ENCODE data around the gene ARSJ.

The ARSJ gene

DNA sequence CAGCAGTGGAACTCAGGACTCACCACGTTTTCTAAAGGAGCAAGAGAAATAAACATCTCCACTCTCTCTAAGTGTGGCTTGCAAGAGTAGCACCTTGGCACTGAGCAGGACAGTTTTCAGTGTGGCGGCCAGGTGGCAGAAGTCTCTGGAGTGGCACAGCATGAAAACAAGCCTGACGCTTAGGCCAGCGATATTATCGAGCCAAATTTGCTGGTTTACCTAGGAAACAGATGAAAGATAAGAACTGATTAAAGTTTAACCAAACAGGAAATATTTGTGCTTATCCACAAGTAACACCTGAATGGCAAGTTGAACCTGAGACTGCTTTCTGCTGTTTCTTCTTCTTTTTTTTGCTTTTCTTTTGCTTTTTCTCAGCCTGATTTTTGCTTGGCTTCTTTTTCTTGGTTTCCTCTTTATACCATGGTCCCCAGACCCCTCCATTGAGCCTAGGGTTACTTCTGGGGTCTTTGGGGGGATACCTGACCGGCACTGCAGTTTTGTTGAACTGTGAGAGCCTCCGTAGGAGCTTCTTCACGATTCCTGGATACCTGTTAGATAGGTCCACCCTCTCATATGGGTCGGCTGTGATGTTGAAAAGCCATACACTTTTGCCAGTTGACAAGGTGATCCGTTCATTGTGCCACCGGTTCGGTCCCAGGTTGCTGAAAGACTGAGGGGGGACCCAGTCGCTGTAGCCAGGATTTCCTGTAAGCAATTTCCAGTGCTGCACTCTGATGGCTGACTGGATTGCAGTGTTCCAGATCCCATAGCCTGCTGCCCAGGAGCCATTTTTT, 77.3 kb downstream of the ARSJ start:
- ChIA-PET POLR2A (no interaction called here), CTCF (no interaction called here)
- DNase-seq (ENCODE audit: extremely low spot score): no peak
- no peak for TF ChIP-seq CTBP1 (IDR thresholded peaks at IDR 0.05; ENCODE audit: borderline replicate concordance)

DNA sequence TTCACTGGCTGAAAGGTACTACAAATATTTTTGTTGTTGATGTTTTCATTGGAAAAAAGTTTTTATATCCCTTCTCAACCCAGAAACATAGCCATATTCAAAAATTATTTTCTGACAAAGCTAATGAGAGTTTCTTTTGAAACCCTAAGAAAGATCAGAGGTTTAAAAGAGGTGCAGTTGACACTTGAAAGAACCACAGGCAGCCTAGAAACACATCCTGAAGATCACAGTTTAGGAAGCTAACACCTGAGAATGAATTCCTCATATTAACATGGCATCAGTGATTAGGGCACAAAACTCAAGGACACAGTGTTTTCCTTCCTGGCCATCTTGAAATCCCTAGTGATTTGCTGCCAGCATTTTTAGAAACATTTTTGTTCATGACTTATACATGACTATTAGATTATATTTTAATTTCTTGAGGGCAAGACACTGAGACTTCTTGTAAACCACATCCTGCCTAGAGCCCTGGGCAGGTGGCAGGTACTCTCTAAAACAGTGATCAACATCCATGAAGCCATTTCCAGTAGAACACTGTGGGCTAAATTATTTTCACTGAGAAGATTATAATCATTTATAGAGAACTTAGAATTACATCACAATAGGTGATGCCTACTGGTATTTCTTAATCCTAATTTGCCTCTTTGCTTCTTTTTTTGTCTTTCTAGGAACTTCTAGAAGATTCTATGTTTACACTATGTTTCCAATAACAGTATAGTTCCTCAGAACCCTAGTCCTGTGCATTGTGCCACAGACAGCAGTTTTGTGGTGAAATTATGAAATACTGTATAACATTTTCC, 80.0 kb downstream of the ARSJ start:
- TF ChIP-seq SP1 (IDR thresholded peaks at IDR 0.05): no peak
- no peak for TF ChIP-seq L3MBTL2 (conservative IDR thresholded peaks at IDR 0.05)
- TF ChIP-seq, protein P1, sequence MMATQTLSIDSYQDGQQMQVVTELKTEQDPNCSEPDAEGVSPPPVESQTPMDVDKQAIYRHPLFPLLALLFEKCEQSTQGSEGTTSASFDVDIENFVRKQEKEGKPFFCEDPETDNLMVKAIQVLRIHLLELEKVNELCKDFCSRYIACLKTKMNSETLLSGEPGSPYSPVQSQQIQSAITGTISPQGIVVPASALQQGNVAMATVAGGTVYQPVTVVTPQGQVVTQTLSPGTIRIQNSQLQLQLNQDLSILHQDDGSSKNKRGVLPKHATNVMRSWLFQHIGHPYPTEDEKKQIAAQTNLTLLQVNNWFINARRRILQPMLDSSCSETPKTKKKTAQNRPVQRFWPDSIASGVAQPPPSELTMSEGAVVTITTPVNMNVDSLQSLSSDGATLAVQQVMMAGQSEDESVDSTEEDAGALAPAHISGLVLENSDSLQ (IDR thresholded peaks at IDR 0.05): no peak
- TF ChIP-seq FOXK2 (IDR thresholded peaks at IDR 0.05): no peak
- TF ChIP-seq FOXM1 (IDR thresholded peaks at IDR 0.05; ENCODE audit: borderline replicate concordance): no peak
- TF ChIP-seq BHLHE40 (IDR thresholded peaks at IDR 0.05; ENCODE audit: borderline replicate concordance): no peak
- TF ChIP-seq SUZ12 (IDR thresholded peaks at IDR 0.05): no peak
- no peak for TF ChIP-seq CTBP1 (IDR thresholded peaks at IDR 0.05; ENCODE audit: borderline replicate concordance)
- no peak for DNase-seq (ENCODE audit: extremely low spot score)
- ChIA-PET POLR2A (no interaction called here), CTCF (no interaction called here)

DNA sequence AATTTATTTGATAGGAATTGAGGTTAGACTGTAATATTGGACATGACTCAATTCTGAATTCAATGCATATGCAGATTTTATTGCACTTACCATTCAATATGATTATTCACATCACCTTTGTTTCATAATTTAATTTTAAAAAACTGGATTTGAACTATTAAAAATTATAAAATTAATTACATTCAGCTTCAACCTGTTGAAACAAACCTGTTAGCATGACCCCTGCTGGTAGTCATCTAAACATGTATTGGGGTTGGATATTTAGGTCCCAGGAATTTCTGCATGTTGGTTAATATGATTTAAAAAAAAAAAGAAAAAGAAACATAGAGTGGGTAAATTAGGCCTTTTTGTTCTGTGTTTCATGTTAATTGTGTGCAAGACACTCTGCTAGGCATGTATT, 85.9 kb downstream of the ARSJ start:
- ChIA-PET CTCF (no interaction called here), POLR2A (no interaction called here)
- no peak for TF ChIP-seq BHLHE40 (IDR thresholded peaks at IDR 0.05; ENCODE audit: borderline replicate concordance)
- TF ChIP-seq, protein P1 (IDR thresholded peaks at IDR 0.05): no peak
- TF ChIP-seq LEF1 (IDR thresholded peaks at IDR 0.05; ENCODE audit: borderline replicate concordance): no peak
- no peak for TF ChIP-seq NFRKB (IDR thresholded peaks at IDR 0.05)
- no peak for TF ChIP-seq HDGF (IDR thresholded peaks at IDR 0.05; ENCODE audit: borderline replicate concordance)
- no peak for DNase-seq (ENCODE audit: extremely low spot score)

DNA sequence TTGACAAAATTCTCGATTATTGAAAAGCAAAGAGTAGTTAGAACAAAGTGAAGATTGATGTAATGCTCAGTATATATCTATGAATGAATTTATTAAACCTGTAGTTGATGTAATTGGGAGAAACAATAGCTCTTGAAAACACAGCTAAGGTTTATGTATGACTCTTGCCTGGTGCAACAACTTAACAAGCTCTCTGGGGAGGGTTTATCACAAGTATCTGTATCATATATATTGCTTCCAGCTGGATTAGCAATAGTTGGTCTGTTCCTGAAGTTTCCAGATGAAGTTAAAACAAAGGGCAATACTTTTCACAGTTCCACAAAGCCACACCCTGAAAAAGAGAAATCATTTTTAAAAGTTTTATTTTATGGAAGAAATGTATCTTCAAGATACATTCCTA, 91.4 kb downstream of the ARSJ start:
- TF ChIP-seq L3MBTL2 (conservative IDR thresholded peaks at IDR 0.05): no peak
- TF ChIP-seq LEF1 (IDR thresholded peaks at IDR 0.05; ENCODE audit: borderline replicate concordance): no peak
- TF ChIP-seq HDGF (IDR thresholded peaks at IDR 0.05; ENCODE audit: borderline replicate concordance): no peak
- TF ChIP-seq FOXA1 (IDR thresholded peaks at IDR 0.05): no peak
- no peak for TF ChIP-seq FOXM1 (IDR thresholded peaks at IDR 0.05; ENCODE audit: borderline replicate concordance)
- TF ChIP-seq SUZ12 (IDR thresholded peaks at IDR 0.05): no peak
- TF ChIP-seq ZNF384 (IDR thresholded peaks at IDR 0.05): no peak
- POLR2A ChIA-PET: no interaction called here
- CTCF ChIA-PET: interaction anchor here (0.6 kb wide), 1 partner anchor 850 kb away, joined by 3 read pairs; no protein-coding TSS in a partner anchor
- DNase-seq (ENCODE audit: extremely low spot score): no peak

DNA sequence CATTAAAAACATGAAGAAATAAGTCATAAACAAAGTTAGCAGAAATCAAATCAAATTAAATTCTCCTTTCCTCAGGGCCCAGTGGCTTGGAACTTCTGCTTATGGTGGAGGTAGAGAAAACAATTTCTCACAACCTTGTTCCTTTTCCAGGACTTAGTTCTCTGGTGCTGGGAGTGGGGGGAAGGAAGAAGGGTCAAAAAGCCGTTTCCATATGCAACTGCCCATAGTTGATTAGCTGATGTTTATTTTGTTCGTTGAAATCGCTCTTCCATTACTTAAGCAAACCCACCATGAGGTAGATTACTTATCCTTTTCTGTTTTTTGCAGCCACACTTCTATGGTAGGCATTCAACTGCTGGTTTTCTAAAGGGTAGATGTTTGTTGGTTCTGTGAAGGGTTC, 94.2 kb downstream of the ARSJ start:
- POLR2A ChIA-PET: no interaction called here
- CTCF ChIA-PET: no interaction called here
- TF ChIP-seq ZNF384 (IDR thresholded peaks at IDR 0.05) (no peak), CTBP1 (IDR thresholded peaks at IDR 0.05; ENCODE audit: borderline replicate concordance) (no peak), TARDBP (IDR thresholded peaks at IDR 0.05) (no peak)
- no peak for DNase-seq (ENCODE audit: extremely low spot score)

DNA sequence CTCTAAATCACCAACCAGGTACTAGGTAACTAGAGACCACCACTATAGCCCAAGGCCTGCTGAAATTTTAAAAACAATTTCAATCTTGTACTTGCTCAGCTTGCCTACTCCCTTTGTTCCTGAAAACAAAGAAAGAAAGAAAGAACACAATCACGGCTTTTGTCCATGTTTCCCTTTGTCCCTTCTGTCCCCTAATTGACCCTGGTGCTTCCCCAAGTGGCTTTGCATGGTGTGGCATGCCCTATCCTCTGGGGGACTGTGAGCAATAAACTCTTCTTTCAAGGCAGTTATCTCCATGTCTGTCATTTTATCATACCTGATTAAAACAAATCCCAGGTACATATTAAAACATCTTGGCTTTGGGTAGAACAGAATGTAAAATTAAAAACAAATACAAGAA, 94.8 kb downstream of the ARSJ start:
- ChIA-PET CTCF (no interaction called here), POLR2A (no interaction called here)
- DNase-seq (ENCODE audit: extremely low spot score): no peak
- TF ChIP-seq L3MBTL2 (conservative IDR thresholded peaks at IDR 0.05): no peak

DNA sequence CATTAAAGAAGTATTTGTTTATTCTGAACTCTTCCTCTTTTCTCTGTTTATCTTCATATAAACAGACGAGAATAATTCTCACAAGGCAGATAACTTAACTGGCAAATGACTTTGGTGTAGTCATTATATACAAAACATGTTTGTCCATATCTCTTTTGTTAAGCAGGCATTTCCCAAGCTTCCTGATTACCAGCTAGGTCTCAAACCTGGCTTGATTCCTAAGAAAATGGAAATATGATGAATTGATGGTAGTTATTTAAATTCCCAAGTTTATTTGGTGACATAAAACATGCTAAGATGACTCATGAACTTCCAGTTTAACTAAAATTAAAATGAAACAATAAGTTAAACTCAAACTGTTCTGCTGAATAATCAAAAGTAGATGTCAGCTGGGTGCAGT, 96.8 kb downstream of the ARSJ start:
- POLR2A ChIA-PET: no interaction called here
- CTCF ChIA-PET: no interaction called here
- DNase-seq (ENCODE audit: extremely low spot score): no peak
- TF ChIP-seq FOXK2 (IDR thresholded peaks at IDR 0.05): no peak
- no peak for TF ChIP-seq TARDBP (IDR thresholded peaks at IDR 0.05)
- no peak for TF ChIP-seq CTBP1 (IDR thresholded peaks at IDR 0.05; ENCODE audit: borderline replicate concordance)
- no peak for TF ChIP-seq ZNF384 (IDR thresholded peaks at IDR 0.05)
- no peak for TF ChIP-seq FOXM1 (IDR thresholded peaks at IDR 0.05; ENCODE audit: borderline replicate concordance)
- no peak for TF ChIP-seq ELF4 (IDR thresholded peaks at IDR 0.05)
- no peak for TF ChIP-seq FOXA1 (IDR thresholded peaks at IDR 0.05)
- no peak for TF ChIP-seq HDGF (IDR thresholded peaks at IDR 0.05; ENCODE audit: borderline replicate concordance)
- TF ChIP-seq NFRKB (IDR thresholded peaks at IDR 0.05): no peak
- no peak for TF ChIP-seq L3MBTL2 (conservative IDR thresholded peaks at IDR 0.05)
- no peak for TF ChIP-seq ARNT (IDR thresholded peaks at IDR 0.05)
- no peak for TF ChIP-seq BHLHE40 (IDR thresholded peaks at IDR 0.05; ENCODE audit: borderline replicate concordance)
- TF ChIP-seq LEF1 (IDR thresholded peaks at IDR 0.05; ENCODE audit: borderline replicate concordance): no peak
- TF ChIP-seq, protein P1 (IDR thresholded peaks at IDR 0.05): no peak
- no peak for TF ChIP-seq SP1 (IDR thresholded peaks at IDR 0.05)
- TF ChIP-seq SUZ12 (IDR thresholded peaks at IDR 0.05): no peak
